Panc1 (cell line): Measurements from ENCODE around the gene CYGB.

Source experiments
- POLR2AphosphoS5 ChIP-seq: IDR thresholded peaks from 2 replicates; pipeline ENCODE4 v1.6.1; 2012; ENCODE audit warnings: mild to moderate bottlenecking, low read depth, low read length, moderate library complexity
- SIN3A ChIP-seq: IDR thresholded peaks from 2 replicates; pipeline ENCODE4 v1.6.1; 2012; ENCODE audit warnings: low read depth, mild to moderate bottlenecking, low read length, moderate library complexity, borderline replicate concordance; ENCODE audit not compliant: insufficient read depth
- TCF7L2 ChIP-seq: IDR thresholded peaks from 2 replicates; pipeline ENCODE4 v1.6.1; 2011; ENCODE audit warnings: mild to moderate bottlenecking, low read depth, low read length, inconsistent platforms
- TF ChIP-seq, protein P1 (sequence below): fragments of 450-650 bp; IDR thresholded peaks from 2 replicates; pipeline ENCODE4 v1.5.1; 2017; ENCODE audit warnings: mild to moderate bottlenecking
- TF ChIP-seq, protein P2 (sequence below), 2 experiments: IDR thresholded peaks; 2 replicates each; pipeline ENCODE4 v1.6.1; 2011 to 2012; ENCODE audit warnings: low read depth in 2 of 2, control low read depth in 1 of 2, low read length in 1 of 2, mild to moderate bottlenecking in 1 of 2, moderate library complexity in 1 of 2; ENCODE audit not compliant: insufficient read depth in 1 of 2

DNA sequence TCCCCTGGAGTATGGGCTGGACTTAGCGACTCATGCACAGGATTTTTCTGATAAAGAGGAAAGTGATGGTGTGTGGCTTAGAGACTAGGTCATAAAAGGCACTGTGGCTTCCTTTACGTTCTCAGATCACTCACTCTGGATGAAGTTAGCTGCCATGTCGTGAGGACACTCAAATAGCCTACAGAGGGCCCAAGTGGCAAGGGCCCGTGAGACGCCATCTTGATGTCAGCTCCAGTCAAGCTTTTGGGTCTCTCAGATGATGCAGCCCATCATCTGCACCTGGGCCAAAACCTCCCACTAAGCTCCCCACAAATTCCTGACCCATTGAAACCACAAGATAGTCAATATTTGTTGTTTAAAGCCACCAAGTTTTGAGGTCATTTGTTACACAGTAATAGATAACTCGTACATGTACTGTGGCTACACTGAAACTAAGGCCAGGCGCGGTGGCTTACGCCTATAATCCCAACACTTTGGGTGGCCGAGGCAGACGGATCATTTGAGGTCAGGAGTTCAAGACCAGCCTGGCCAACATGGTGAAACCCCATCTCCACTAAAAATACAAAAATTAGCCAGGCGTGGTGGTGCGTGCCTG, 33.5 kb upstream of the CYGB start:
- TF ChIP-seq, protein P1, sequence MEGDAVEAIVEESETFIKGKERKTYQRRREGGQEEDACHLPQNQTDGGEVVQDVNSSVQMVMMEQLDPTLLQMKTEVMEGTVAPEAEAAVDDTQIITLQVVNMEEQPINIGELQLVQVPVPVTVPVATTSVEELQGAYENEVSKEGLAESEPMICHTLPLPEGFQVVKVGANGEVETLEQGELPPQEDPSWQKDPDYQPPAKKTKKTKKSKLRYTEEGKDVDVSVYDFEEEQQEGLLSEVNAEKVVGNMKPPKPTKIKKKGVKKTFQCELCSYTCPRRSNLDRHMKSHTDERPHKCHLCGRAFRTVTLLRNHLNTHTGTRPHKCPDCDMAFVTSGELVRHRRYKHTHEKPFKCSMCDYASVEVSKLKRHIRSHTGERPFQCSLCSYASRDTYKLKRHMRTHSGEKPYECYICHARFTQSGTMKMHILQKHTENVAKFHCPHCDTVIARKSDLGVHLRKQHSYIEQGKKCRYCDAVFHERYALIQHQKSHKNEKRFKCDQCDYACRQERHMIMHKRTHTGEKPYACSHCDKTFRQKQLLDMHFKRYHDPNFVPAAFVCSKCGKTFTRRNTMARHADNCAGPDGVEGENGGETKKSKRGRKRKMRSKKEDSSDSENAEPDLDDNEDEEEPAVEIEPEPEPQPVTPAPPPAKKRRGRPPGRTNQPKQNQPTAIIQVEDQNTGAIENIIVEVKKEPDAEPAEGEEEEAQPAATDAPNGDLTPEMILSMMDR, result no peak
- no peak for TF ChIP-seq POLR2AphosphoS5
- TF ChIP-seq TCF7L2, result no peak
- TF ChIP-seq SIN3A, result no peak
- TF ChIP-seq, protein P2, sequence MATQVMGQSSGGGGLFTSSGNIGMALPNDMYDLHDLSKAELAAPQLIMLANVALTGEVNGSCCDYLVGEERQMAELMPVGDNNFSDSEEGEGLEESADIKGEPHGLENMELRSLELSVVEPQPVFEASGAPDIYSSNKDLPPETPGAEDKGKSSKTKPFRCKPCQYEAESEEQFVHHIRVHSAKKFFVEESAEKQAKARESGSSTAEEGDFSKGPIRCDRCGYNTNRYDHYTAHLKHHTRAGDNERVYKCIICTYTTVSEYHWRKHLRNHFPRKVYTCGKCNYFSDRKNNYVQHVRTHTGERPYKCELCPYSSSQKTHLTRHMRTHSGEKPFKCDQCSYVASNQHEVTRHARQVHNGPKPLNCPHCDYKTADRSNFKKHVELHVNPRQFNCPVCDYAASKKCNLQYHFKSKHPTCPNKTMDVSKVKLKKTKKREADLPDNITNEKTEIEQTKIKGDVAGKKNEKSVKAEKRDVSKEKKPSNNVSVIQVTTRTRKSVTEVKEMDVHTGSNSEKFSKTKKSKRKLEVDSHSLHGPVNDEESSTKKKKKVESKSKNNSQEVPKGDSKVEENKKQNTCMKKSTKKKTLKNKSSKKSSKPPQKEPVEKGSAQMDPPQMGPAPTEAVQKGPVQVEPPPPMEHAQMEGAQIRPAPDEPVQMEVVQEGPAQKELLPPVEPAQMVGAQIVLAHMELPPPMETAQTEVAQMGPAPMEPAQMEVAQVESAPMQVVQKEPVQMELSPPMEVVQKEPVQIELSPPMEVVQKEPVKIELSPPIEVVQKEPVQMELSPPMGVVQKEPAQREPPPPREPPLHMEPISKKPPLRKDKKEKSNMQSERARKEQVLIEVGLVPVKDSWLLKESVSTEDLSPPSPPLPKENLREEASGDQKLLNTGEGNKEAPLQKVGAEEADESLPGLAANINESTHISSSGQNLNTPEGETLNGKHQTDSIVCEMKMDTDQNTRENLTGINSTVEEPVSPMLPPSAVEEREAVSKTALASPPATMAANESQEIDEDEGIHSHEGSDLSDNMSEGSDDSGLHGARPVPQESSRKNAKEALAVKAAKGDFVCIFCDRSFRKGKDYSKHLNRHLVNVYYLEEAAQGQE (IDR thresholded peaks at IDR 0.05; ENCODE audit: insufficient read depth in 1 of 2, low read depth in 2 of 2, low read length in 1 of 2), result no peak
